DMS153 treated with DMSO at 0.1 percent for 48 hours (cell line): ENCODE data around the gene CDH16.
A peak's percentile ranks its signal among the peaks of the same experiment; 100 is the strongest.

ENCODE experiments used
- DNase-seq: peaks from one replicate; lab custom pipeline; 2025; ENCODE audit not compliant: unreplicated experiment; lab: John Stamatoyannopoulos, UW

Gene CDH16

GRCh38 chr16:66911801-66912200 lies 6.9 kb downstream of the CDH16 start:
- no peak for DNase-seq

- no peak for DNase-seq
Measured at GRCh38 chr16:66911112-66911511, 7.6 kb downstream of the CDH16 start.

- no peak for DNase-seq
Measured at GRCh38 chr16:66910175-66910940, 8.3 kb downstream of the CDH16 start.

- no peak for DNase-seq
Measured at GRCh38 chr16:66908762-66909559, 9.7 kb downstream of the CDH16 start.

GRCh38 chr16:66908116-66908515 lies 10.6 kb downstream of the CDH16 start:
- DNase-seq, result no peak

- DNase-seq, result no peak
Measured at GRCh38 chr16:66906916-66907836, 11.5 kb downstream of the CDH16 start.

- peak; percentile 31 for DNase-seq
Measured at GRCh38 chr16:66905633-66906539, 12.8 kb downstream of the CDH16 start.

- DNase-seq, result no peak
Measured at GRCh38 chr16:66904846-66905632, 13.6 kb downstream of the CDH16 start.

GRCh38 chr16:66904428-66904845 lies 14.2 kb downstream of the CDH16 start:
- no peak for DNase-seq

GRCh38 chr16:66903544-66904427 lies 14.9 kb downstream of the CDH16 start:
- no peak for DNase-seq

- DNase-seq, result no peak
Measured at GRCh38 chr16:66902648-66903543, 15.8 kb downstream of the CDH16 start.

- DNase-seq, result no peak
Measured at GRCh38 chr16:66901626-66902025, 17.1 kb downstream of the CDH16 start.

GRCh38 chr16:66900721-66901441 lies 17.8 kb downstream of the CDH16 start:
- no peak for DNase-seq

- peak; percentile 2 for DNase-seq
Measured at GRCh38 chr16:66899945-66900710, 18.6 kb downstream of the CDH16 start.

- DNase-seq, result no peak
Measured at GRCh38 chr16:66899310-66899944, 19.3 kb downstream of the CDH16 start.

- no peak for DNase-seq
Measured at GRCh38 chr16:66898933-66899309, 19.8 kb downstream of the CDH16 start.
